Measurements from ENCODE around the gene HABP2.

The HABP2 gene

GRCh38 chr10:113539789-113540188, 13.1 kb upstream of the HABP2 start:
- in situ Hi-C loops (cut with HindIII; ENCODE audit: low sequenced_read_pairs): no loop called here
- TF ChIP-seq CTCF (IDR thresholded peaks at IDR 0.05; ENCODE audit: low read depth, low read length, missing control alignments): no peak
- DNase-seq (ENCODE audit: low read depth): peak; percentile 35
- H3K4me3 ChIP-seq (ENCODE audit: low read depth, low read length): no peak overlapping the region

GRCh38 chr10:113540845-113541548, 11.9 kb upstream of the HABP2 start:
- TF ChIP-seq CTCF (IDR thresholded peaks at IDR 0.05; ENCODE audit: low read depth, low read length, missing control alignments): no peak

GRCh38 chr10:113541549-113541927, 11.3 kb upstream of the HABP2 start:
- no peak for TF ChIP-seq CTCF (IDR thresholded peaks at IDR 0.05; ENCODE audit: low read depth, low read length, missing control alignments)
- DNase-seq (ENCODE audit: low read depth): no peak
- H3K4me3 ChIP-seq (ENCODE audit: low read depth, low read length): no peak overlapping the region
- in situ Hi-C loops (cut with HindIII; ENCODE audit: low sequenced_read_pairs): no loop called here

More at GRCh38 chr10:113540845-113541548, 11.9 kb upstream of the HABP2 start:
- in situ Hi-C loops (cut with HindIII; ENCODE audit: low sequenced_read_pairs): no loop called here
- H3K4me3 ChIP-seq (ENCODE audit: low read depth, low read length): no peak overlapping the region
- no peak for DNase-seq (ENCODE audit: low read depth)

GRCh38 chr10:113543107-113543955, 9.5 kb upstream of the HABP2 start:
- in situ Hi-C loops (cut with HindIII; ENCODE audit: low sequenced_read_pairs): no loop called here

GRCh38 chr10:113544392-113544791, 8.5 kb upstream of the HABP2 start:
- no peak overlapping the region for H3K4me3 ChIP-seq (ENCODE audit: low read depth, low read length)
- in situ Hi-C loops (cut with HindIII; ENCODE audit: low sequenced_read_pairs): no loop called here
- no peak for DNase-seq (ENCODE audit: low read depth)
- TF ChIP-seq CTCF (IDR thresholded peaks at IDR 0.05; ENCODE audit: low read depth, low read length, missing control alignments): no peak

More at GRCh38 chr10:113543107-113543955, 9.5 kb upstream of the HABP2 start:
- no peak for TF ChIP-seq CTCF (IDR thresholded peaks at IDR 0.05; ENCODE audit: low read depth, low read length, missing control alignments)
- no peak overlapping the region for H3K4me3 ChIP-seq (ENCODE audit: low read depth, low read length)
- DNase-seq (ENCODE audit: low read depth): no peak

GRCh38 chr10:113547426-113547825, 5.4 kb upstream of the HABP2 start:
- DNase-seq (ENCODE audit: low read depth): no peak
- in situ Hi-C loops (cut with HindIII; ENCODE audit: low sequenced_read_pairs): no loop called here
- no peak overlapping the region for H3K4me3 ChIP-seq (ENCODE audit: low read depth, low read length)
- TF ChIP-seq CTCF (IDR thresholded peaks at IDR 0.05; ENCODE audit: low read depth, low read length, missing control alignments): no peak

Data from astrocyte of the cerebellum (primary cell).